Right cardiac atrium (tissue), 5 donors: ENCODE results near the gene SPRR2B. TPM values are rescaled to one million over a fixed set of nuclear protein-coding genes. Genes with fewer than 3 reads are reported as not detected.
"Not testable (repeated sequence)": the region's sequence is repeated elsewhere in the genome, so short reads cannot be mapped to it uniquely, and the experiment has no call there.

ENCODE experiments used
- ATAC-seq, 2 donors: fragments of 200-7000 bp; cut with Tn5 transposase; one replicate each; pipeline versions ENCODE4 v1.8.0 to v1.9.1; 2020; ENCODE audit warnings: moderate library complexity in 2 of 2, mild to moderate bottlenecking in 1 of 2
- DNase-seq, 3 donors: peaks; one replicate each; pipeline ENCODE4 v3.0.0-alpha.2; 2020
- H3K27ac ChIP-seq: one replicate; pipeline ENCODE4 v1.5.1; 2013; ENCODE audit warnings: mild to moderate bottlenecking, low read length, control low read depth, moderate library complexity
- H3K27me3 ChIP-seq: one replicate; pipeline ENCODE4 v1.6.1; 2013; ENCODE audit not compliant: control insufficient read depth, insufficient read depth
- H3K4me1 ChIP-seq: one replicate; pipeline ENCODE4 v1.6.1; 2013; ENCODE audit warnings: low read length; ENCODE audit not compliant: control insufficient read depth, insufficient read depth
- H3K4me3 ChIP-seq: one replicate; pipeline ENCODE4 v1.5.1; 2013; ENCODE audit warnings: low read length, control low read depth
- H3K9me3 ChIP-seq: one replicate; pipeline ENCODE4 v1.6.1; 2013; ENCODE audit warnings: low read length; ENCODE audit not compliant: control insufficient read depth
- WGBS: extraction: QIAGEN DNeasy Blood & Tissue Kit; methylation state at CpG from one replicate; pipeline ENCODE4 v1.1.7; 2013; 5-methylcytosine and 5-hydroxymethylcytosine counted together
- intact Hi-C, 4 donors: fragments of 100-400 bp; cut with DNase I; formaldehyde crosslinking; loops; one replicate each; pipeline versions ENCODE4 v1.11.0 to v1.14.0; 2022 to 2023
- long read RNA-seq, 4 donors: library from polyadenylated mRNA; unstranded; transcript quantifications; one replicate each; pipeline ENCODE4 v2.0.0, GENCODE V29; 2020 to 2021
- polyA plus RNA-seq: library from polyadenylated mRNA; stranded (reverse); fragments of 200-250 nt; gene quantifications from one replicate; pipeline ENCODE4 v1.2.3, GENCODE V29; 2013
- total RNA-seq, 4 donors: library from RNA; stranded (reverse); fragmentation: NEBNext Ultra II Directional; extraction: Animal tissue kit (Norgen Biotek cat#: 25700); gene quantifications; one replicate each; pipeline ENCODE4 v1.2.1, GENCODE V29; 2021
- donor health status: healthy with polysubstance abuse.
- donor health status: DM: no; HTN: yes; CAD: no.
- donor health status: DM: no; HTN: no; CAD: no.
- donor health status: DM: no; HTN: yes; CAD: no; lungs with severe emphysema.
- donor health status: DM: yes; HTN: yes; CAD: no.

The SPRR2B gene
- total RNA-seq = not detected
- not detected for polyA plus RNA-seq
- long read RNA-seq, donor 1 = 0 reads
- long read RNA-seq, donor 2 = 0 reads
- long read RNA-seq, donor 3 = 0 reads
- long read RNA-seq, donor 4 = 0 reads

DNA sequence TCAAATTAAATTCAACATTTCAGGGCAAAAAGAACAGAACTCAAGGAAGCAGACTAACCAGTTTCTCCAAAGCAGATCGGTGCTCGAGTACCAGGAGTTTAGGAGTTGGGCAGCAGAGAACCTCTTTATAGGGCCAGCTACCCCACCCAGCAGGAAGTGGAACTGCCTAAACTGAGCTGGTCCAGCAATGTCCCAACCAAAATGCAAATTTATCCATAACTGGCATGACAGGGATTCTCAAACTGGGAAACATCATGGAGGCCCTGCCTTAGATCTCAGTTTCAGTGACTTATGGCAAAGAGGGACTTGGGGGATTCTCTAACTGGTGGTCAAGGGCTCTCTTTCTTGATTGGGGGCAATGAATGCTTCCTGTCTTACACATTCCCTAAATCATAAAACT, at the start of gene SPRR2B:
TSS of gene SPRR2B (minus strand) at position 101 of the 400 bp plus-strand sequence. CDS start 772 bp downstream, outside the sequence.
- Histone ChIP-seq H3K4me1 (no peaks in the 10 kb centered on the region), H3K9me3 (no peaks in the 10 kb centered on the region), H3K4me3 (no peak within 1 kb of the TSS), H3K27me3 (no peaks in the 10 kb centered on the region), H3K27ac (no peak within 1 kb of the TSS)
- ATAC-seq = no peak
- 68% methylated on average over 2 of the region's 2 CpGs for WGBS
- no peak for DNase-seq
- intact Hi-C loops = no loop called here

- no peak overlapping the region for H3K4me3 ChIP-seq
- H3K27me3 ChIP-seq = no peaks in the 10 kb centered on the region
- intact Hi-C loops = no loop called here
- DNase-seq (no peak), ATAC-seq (no peak)
- peaks cover 4% of the 10 kb centered on the region for H3K9me3 ChIP-seq
- no peaks in the 10 kb centered on the region for H3K4me1 ChIP-seq
- H3K27ac ChIP-seq = no peak overlapping the region
These were observed 49.5 kb upstream of the SPRR2B start for GRCh38 chr1:153120945-153121344.

GRCh38 chr1:153119491-153119971, 48.1 kb upstream of the SPRR2B start:
- ATAC-seq (no peak), DNase-seq (no peak)
- intact Hi-C loops = no loop called here
- Histone ChIP-seq H3K4me1 (no peaks in the 10 kb centered on the region), H3K4me3 (no peak overlapping the region), H3K27me3 (no peaks in the 10 kb centered on the region), H3K27ac (no peak overlapping the region), H3K9me3 (peaks cover 4% of the 10 kb centered on the region)
- WGBS = 50% methylated on average over 3 of the region's 3 CpGs

- DNase-seq, H3K4me1 ChIP-seq, H3K27ac ChIP-seq, H3K4me3 ChIP-seq, H3K27me3 ChIP-seq, H3K9me3 ChIP-seq, intact Hi-C loops, ATAC-seq: not testable (repeated sequence)
These were observed 43.9 kb upstream of the SPRR2B start for GRCh38 chr1:153115264-153115663.

GRCh38 chr1:153113416-153113815, 42.0 kb upstream of the SPRR2B start, which contains the start of gene SPRR2F:
Gene SPRR2F (minus strand): TSS chr1:153113516. CDS start chr1:153112733, 783 bp downstream.
- no peaks in the 10 kb centered on the region for H3K9me3 ChIP-seq
- H3K4me3 ChIP-seq = no peak within 1 kb of the TSS
- H3K4me1 ChIP-seq = no peaks in the 10 kb centered on the region
- intact Hi-C loops = no loop called here
- WGBS = 74% methylated on average over 3 of the region's 3 CpGs
- ATAC-seq = no peak
- H3K27me3 ChIP-seq = no peaks in the 10 kb centered on the region
- no peak for DNase-seq
- no peak within 1 kb of the TSS for H3K27ac ChIP-seq

GRCh38 chr1:153112454-153112853, 41.0 kb upstream of the SPRR2B start:
- H3K9me3 ChIP-seq, ATAC-seq, DNase-seq, intact Hi-C loops, H3K27me3 ChIP-seq, H3K4me1 ChIP-seq, H3K27ac ChIP-seq, H3K4me3 ChIP-seq: not testable (repeated sequence)
- 55% methylated on average over 5 of the region's 5 CpGs for WGBS

DNA sequence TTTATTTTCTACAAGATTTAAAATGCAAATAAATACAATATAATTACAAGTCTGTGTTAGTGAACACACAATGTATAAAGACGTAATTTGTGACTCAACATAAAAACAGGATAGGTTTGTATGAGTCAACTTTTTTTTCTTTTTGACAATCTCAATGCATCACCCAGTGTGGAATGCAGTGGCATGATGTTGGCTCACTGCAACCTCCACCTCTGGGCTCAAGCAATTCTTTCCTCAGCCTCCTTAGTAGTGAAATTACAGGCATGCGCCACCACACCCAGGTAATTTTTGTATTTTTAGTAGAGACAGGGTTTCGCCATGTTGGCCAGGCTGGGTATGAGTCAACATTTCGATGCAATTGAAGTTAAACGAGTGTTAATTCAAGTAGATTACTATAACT, 28.8 kb upstream of the SPRR2B start:
- DNase-seq (no peak), ATAC-seq (no peak)
- Histone ChIP-seq H3K9me3 (no peaks in the 10 kb centered on the region), H3K27me3 (no peaks in the 10 kb centered on the region), H3K27ac (no peak overlapping the region), H3K4me3 (no peak overlapping the region), H3K4me1 (no peaks in the 10 kb centered on the region)
- 89% methylated on average over 5 of the region's 5 CpGs for WGBS
- intact Hi-C loops = no loop called here

GRCh38 chr1:153099461-153100045, 28.1 kb upstream of the SPRR2B start:
- no peaks in the 10 kb centered on the region for H3K9me3 ChIP-seq
- H3K4me1 ChIP-seq = no peaks in the 10 kb centered on the region
- H3K4me3 ChIP-seq = no peak overlapping the region
- intact Hi-C loops = no loop called here
- H3K27ac ChIP-seq = no peak overlapping the region
- 84% methylated on average over 9 of the region's 9 CpGs for WGBS
- no peaks in the 10 kb centered on the region for H3K27me3 ChIP-seq
- no peak for ATAC-seq
- no peak for DNase-seq

- H3K27ac ChIP-seq = no peak overlapping the region
- intact Hi-C loops = no loop called here
- no peak overlapping the region for H3K4me3 ChIP-seq
- no peaks in the 10 kb centered on the region for H3K4me1 ChIP-seq
- no peak for DNase-seq
- no peak for ATAC-seq
- no peaks in the 10 kb centered on the region for H3K27me3 ChIP-seq
- H3K9me3 ChIP-seq = no peaks in the 10 kb centered on the region
These were observed 24.4 kb upstream of the SPRR2B start for GRCh38 chr1:153095764-153096163.

- DNase-seq (no peak), ATAC-seq (no peak)
- no peaks in the 10 kb centered on the region for H3K4me1 ChIP-seq
- no peaks in the 10 kb centered on the region for H3K9me3 ChIP-seq
- no peak within 1 kb of the TSS for H3K4me3 ChIP-seq
- intact Hi-C loops = no loop called here
- no peaks in the 10 kb centered on the region for H3K27me3 ChIP-seq
- no peak within 1 kb of the TSS for H3K27ac ChIP-seq
These were observed 23.0 kb upstream of the SPRR2B start, which contains the start of gene SPRR2E for GRCh38 chr1:153094426-153094825. Gene SPRR2E (minus strand): TSS chr1:153094526. CDS start chr1:153093751, 775 bp downstream.

- intact Hi-C loops = no loop called here
- H3K4me1 ChIP-seq = no peaks in the 10 kb centered on the region
- ATAC-seq = no peak
- 66% methylated on average over 1 of the region's 1 CpG for WGBS
- no peaks in the 10 kb centered on the region for H3K9me3 ChIP-seq
- no peak overlapping the region for H3K4me3 ChIP-seq
- H3K27me3 ChIP-seq = no peaks in the 10 kb centered on the region
- DNase-seq = no peak
- H3K27ac ChIP-seq = no peak overlapping the region
These were observed 16.2 kb upstream of the SPRR2B start for GRCh38 chr1:153087652-153088051.

DNA sequence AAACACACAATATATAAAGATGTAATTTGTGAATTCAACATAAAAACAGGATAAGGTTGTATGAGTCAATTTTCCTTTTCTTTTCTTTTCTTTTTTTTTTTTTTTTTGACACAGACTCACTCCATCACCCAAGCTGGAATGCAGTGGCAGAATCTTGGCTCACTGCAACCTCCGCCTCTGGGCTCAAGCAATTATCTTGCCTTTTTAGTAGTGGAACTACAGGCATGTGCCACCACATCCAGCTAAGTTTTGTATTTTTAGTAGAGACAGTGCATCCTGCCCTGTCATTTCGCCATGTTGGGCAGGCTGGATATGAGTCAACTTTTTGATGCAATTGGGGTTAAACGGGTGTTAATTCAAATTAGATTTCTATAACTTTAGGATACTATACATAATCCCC, 10.3 kb upstream of the SPRR2B start:
- intact Hi-C loops = no loop called here
- no peak overlapping the region for H3K4me3 ChIP-seq
- H3K27ac ChIP-seq = no peak overlapping the region
- no peak for DNase-seq
- whole genome bisulfite sequencing = 75% methylated on average over 3 of the region's 3 CpGs
- no peaks in the 10 kb centered on the region for H3K4me1 ChIP-seq
- ATAC-seq = no peak
- H3K9me3 ChIP-seq = peaks cover 2% of the 10 kb centered on the region
- no peaks in the 10 kb centered on the region for H3K27me3 ChIP-seq
